GM21423 (cell line): ENCODE data around the gene CRIM1.
A peak's percentile ranks its signal among the peaks of the same experiment; 100 is the strongest.

ENCODE experiments used
- ATAC-seq: cut with Tn5 transposase; IDR thresholded peaks from one replicate; pipeline ENCODE4 v1.9.1; 2021; ENCODE audit warnings: mild to moderate bottlenecking, moderate library complexity; ENCODE audit not compliant: unreplicated experiment

Gene CRIM1

DNA sequence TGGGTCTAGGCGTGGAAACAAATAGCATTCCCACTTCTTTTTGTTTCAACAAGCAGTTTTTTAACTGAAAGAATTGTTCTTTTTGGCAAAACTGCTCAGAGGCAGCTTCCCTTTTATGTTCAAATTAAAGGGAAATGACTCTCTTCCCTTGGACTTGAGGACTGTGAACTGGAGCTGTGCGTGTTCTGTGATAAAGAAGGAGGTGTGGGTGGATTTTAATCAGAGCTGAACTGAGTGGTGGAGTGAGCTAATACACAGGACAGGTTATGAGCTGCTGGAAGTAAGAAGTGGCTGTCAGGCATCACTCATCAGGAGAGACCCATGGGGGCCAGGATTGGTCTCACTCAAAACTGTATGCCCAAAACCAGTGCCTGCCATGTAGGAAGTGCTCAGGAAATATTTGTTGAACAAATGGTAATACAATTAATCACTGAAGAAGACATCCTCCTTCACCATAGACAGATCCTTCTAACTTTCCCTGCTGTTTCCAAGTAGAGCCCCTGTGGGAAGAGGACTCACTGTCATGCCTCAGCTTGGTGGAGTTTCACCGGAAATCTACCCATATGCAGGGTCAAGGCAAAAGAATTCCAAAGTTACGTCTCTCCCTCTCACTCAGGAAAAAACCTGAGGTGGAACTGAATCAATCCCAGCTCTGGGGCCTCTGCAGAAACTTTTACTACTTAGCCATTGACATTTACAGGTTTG is 186.5 kb downstream of the CRIM1 start:
- no peak for ATAC-seq

DNA sequence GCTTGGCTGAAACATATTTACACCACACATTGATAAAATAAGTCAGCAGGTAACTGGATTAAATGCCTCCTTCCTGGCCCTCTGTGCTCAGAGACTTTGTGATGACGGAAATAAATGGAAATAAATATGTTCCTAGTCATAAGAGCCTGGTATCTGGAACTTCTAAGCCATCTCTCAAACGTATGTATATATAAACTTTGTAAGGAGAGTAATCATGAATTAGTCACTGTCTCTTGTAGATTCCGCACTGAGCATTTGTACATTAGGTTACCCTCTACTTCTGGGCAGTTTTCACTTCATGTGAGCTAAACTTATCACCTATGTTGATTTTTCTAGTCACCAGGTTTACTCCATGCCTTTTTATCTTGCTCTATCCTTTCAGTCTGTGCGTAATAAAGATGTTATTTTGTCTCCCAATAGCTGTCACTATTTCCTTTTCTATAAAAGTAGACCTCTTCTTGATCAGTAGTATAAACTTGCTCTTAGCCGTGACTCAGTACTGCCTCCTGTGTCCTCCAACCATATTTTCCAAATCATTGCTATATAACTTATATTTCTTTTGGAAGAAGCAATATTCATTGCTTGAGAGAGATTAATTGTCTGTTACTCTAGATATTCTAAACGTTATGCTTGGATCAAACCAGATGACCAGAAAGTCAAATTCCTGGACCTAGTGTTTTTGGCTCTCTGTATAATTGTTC is 189.2 kb downstream of the CRIM1 start:
- no peak for ATAC-seq

DNA sequence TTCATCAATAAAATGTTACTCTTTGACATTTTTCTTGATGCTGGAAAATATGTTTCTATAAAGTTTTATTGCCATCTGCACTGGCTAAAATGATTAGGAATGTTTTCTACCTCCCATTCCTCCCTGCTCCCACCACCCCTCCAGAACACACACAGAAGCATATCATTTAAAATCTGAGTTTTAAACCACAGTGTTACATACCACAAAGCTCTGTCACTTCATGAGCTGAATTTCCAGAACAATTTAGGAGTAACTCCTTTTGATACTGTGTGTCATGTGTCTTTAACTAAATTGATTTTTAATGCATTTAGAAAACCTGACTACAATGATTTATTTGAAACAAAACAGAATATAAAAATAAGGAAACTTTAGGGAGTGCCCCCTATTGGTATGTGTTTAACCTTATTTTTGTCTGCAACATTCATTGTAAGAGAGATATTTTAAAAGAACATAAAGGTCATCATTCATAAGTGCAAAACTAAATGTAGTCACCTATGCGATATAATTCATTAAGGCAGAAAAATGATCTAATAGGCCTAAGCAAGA is 190.4 kb downstream of the CRIM1 start:
- no peak for ATAC-seq

DNA sequence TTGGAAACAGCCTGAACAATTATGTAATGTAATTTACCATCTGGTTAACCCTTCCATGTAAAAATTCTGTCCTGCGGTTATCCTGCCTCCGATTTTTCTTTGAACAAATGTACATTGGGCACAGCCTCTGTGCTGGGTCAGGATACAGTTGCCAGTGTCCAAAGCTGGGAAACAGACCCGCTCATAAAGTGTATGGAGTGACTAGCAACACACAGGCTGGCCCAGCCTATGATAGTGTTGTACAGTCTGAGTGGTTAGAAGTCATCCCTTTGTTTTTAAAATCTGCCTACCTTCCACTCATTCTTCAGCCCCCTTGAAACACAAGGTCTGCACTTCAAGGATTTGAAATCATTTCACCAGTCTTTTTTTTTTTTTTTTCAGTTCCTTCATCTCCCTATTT is 192.3 kb downstream of the CRIM1 start:
- ATAC-seq: no peak

DNA sequence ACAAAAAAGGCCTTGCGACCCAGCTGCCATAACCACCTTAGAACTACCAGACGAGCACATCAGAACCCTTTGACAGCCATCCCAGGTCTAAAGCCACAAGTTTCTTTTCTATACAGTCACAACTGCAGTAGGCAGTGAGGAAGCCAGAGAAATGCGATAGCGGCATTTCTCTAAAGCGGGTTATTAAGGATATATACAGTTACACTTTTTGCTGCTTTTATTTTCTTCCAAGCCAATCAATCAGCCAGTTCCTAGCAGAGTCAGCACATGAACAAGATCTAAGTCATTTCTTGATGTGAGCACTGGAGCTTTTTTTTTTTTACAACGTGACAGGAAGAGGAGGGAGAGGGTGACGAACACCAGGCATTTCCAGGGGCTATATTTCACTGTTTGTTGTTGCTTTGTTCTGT is 193.6 kb downstream of the CRIM1 start:
- peak; percentile 42 for ATAC-seq

- ATAC-seq: no peak
These were observed 194.4 kb downstream of the CRIM1 start for GRCh38 chr2:36550006-36550405.

- no peak for ATAC-seq
These were observed 198.1 kb downstream of the CRIM1 start for GRCh38 chr2:36553683-36554082.

GRCh38 chr2:36554531-36554930 is 199.0 kb downstream of the CRIM1 start:
- no peak for ATAC-seq

DNA sequence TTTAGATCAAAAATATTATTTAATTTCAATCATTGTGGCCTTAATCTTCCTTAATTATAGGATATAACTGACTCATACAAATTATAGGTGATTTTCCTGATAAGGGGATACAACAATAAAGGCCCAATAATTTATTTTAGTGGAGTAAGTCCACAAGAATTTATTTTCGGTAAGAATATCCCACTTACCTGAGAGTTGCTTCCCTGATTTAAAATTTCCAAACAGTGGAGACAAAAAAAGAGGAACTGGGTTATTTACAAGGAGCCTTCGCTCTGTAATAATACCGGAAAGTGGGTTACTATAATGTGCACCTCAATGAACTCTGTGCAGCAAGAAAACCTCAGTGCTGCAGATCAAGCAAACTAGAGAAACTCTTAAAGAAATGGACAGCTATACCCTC is 200.2 kb downstream of the CRIM1 start:
- ATAC-seq: no peak

DNA sequence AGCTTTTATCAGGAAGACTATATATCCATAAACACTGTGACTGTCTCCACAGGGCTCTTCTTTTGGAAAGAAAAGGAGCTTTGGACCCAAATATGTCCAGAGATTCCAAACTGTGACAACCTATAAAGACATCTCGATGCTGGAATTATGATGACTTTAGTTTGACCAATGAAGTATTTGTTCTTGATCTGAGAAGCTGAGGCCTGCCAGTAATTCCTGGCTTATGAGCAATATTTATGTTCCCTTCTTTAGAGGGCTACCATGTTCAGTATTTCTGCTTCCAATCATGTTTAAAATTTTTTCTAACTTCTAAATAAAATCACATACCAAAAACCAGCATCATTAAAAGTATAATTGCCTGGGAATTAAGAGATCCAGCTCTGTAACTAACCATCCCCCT is 201.3 kb downstream of the CRIM1 start:
- ATAC-seq: no peak

- ATAC-seq: no peak
These were observed 203.8 kb downstream of the CRIM1 start for GRCh38 chr2:36559221-36559942.

DNA sequence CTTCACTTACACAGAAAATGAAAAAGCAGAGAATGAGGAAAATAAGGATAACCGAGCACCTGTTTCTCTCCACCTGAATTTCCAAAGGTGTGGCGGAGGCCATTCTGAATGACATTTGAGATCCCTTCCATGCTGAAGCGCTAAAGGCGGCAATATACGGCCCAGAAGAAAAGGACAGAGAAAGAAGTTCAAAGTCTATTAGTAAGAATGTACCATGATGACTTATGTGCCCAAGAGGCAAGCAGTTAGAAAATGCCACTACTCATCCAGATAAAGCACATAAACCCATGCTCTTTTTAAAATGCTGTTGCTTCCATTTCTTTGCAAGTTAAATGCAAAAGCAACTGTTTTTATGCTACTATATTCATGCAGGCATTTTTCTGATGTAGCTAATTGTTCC is 205.1 kb downstream of the CRIM1 start:
- no peak for ATAC-seq

- no peak for ATAC-seq
These were observed 205.8 kb downstream of the CRIM1 start for GRCh38 chr2:36561237-36561944.

- no peak for ATAC-seq
These were observed 206.7 kb downstream of the CRIM1 start for GRCh38 chr2:36562240-36562639.

DNA sequence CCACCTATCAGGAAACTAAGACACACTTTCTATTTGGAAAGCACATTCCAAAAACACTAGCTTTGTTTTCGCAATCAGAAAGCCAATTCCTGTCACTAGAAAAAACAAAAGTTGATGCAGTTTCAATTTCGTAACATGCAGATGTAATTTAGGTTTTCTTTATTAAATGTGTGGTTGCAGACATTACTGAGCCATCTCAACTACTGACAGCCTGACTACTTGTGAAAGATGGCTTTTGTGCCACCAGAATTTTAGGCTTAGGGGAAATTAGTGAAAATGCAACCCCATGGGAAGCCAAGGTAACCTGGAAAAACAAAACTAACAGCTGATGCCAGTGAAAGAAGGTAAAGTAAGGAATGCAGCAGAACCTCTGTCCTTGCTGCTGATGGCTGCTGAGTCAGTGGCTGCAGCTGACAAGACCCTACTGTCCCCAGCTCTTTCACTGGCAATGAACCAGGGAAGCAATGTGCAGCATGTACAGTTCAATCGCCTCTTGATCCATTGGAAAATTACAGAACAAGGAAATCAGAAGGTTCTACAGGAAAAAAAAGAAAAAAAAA is 207.5 kb downstream of the CRIM1 start:
- ATAC-seq: no peak

- no peak for ATAC-seq
These were observed 208.9 kb downstream of the CRIM1 start for GRCh38 chr2:36564377-36564930.

- no peak for ATAC-seq
These were observed 210.1 kb downstream of the CRIM1 start for GRCh38 chr2:36565712-36566111.

DNA sequence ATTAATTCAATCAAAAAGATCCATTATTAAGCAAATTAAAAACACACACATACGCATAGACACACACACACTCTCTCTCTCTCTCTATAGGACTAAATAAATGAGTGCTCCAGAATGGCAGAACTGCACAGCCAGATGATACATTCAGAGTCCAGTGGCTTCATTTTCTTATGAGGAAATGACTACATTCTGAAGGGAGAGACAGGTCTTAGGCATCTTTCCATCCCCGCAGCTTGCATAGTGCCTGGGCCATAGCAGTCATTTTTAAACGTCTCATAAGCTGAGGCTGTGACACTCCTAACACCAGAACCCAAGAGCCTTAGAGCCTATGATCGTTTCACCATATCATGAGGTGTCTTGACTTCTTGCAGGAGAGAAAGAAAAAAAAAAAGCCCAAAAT is 211.3 kb downstream of the CRIM1 start:
- no peak for ATAC-seq

- no peak for ATAC-seq
These were observed 212.3 kb downstream of the CRIM1 start for GRCh38 chr2:36567711-36568408.
